Pons (tissue), 1 donor: ENCODE measurements around the gene GRIN2A.

Experiments
- DNase-seq: peaks from one replicate; pipeline ENCODE4 v3.0.0-alpha.2; 2016; ENCODE audit warnings: low spot score

The GRIN2A gene

DNA sequence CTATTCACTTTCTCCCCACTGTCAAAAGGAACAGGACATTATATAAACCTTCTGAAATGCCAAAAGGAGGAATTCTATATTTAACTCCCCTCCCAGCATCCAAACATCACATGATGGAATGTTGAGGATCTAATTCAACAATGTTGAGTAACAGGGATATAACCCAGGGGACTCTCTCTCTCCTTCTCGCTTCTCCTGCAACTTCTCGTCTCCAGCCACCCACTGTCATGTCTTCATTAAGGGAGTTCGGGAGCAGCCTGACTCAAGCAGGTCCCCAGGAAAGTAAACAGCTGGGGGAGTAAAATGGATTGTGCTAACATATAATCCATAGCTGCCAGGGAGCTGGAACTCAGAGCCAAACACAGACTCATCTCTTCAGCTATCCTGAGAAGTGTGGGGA lies 51.7 kb downstream of the GRIN2A start:
- no peak for DNase-seq

DNA sequence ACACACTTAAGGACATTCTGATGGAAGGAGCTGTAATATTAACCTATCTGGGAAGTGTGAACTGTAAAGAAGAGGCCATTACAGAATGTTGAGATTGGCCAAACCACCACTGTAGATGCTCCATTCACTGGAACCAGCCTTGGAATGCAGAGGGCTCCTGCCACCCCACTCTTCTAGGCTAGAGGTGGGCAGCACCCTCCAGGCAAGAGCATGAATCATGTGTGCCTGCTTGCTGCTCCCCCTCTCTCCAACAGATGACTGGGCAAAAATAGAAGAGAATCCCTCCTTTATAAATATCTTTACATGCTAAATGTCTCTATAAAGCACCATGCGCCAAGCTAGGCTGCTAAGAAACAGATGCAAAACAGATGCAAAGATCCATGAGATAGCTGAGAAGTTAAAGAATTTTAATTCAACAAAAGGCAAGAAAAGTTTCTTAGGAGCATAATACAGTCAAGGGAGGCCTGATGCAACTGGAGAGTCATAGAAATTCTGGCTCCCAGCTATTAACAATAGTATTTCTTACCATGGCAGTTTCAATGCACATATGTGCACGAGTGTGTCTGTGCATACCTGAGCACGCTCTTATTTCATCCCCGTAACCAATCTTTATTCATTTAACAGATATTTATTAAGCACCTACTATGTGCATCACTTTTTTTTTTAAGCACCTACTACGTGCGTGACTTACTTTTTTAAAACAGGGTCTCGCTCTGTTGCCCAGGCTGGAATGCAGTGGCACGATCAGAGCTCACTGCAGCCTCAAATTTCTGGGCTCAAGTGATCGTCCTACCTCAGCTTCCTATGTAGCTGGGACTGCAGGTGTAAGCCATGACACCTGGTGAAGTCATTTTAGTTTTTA lies 53.6 kb downstream of the GRIN2A start:
- DNase-seq = no peak

DNA sequence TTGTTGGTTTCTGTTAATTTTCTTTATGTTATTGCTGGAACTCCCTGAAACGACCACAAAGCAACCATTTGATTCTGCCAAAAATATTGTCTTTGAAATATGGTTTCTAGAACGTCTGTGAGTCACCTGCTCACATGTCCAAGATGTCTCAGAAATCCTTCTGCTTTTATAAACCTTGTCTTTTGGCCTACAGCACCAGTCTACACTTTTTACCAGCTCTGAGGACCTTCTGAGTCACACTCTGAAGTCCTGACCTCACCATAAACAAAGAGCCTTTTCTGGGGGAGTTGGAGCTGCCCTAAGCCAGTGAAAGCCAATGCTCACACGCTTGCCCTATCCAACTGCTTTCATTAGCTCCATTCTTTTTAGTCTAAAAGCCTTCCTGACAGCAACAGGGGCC lies 55.5 kb downstream of the GRIN2A start:
- peak; percentile 88 for DNase-seq

DNA sequence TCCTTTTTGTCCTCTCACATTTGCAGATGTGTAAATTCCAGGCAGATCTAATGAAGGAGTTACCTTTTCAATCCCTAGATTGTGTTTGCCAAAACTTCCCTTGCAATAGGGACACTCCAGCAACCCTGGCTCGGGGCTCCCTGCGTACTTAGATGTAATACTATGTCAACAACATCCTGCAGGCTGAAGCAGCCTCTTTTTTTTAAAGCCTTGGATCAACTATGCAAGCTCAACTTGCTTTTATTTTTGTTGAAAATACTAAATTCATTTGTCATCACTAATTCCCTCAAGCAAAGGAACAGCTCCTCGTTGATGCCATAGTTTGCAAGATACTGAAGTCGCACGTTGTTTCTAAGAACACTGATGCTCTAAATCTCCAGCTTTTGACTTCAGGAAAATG lies 59.1 kb downstream of the GRIN2A start:
- no peak for DNase-seq

DNA sequence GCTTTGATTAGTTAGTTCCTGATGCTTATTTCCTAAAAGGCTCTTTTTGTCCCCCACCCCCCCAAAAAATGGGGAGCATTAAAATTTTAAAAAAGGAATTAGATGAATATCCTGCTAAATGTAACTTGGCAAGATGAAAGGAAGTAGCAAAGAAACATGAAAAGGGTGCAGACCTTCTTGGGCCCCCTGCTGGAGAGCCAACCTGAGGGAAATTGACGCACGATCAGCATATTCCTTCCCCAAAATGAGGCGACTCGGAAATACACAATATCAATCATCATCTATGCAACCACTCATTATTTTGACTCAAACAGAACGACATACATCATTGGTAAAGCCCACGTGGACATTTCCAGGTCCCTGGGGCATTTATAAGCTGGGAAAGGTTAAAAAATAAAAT lies 59.7 kb downstream of the GRIN2A start:
- no peak for DNase-seq

DNA sequence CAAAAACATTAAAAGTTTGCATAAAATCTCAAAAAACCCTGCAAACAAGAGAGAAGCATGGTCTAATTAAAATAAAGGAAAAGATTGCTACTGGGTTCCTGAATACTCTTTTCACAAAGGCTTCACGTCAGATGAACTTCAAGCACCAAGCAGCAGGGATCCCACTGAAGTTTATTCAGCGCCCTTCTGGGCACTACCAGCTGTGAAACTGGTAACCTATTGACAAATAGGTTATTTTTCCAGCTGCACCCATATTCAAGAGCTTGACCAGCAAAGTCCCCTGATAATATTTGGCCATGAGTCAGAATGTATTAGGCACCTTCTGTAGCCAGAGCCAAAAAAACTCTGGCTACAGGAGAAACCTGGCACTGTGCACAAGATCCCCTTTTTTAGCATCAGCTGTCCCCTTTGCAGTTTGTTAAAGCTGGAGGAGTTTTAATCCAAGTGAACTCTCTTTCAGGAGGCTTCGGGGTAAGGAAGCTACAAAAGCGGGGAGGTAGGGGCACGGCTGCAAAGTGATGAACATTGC lies 60.3 kb downstream of the GRIN2A start:
- DNase-seq = no peak

DNA sequence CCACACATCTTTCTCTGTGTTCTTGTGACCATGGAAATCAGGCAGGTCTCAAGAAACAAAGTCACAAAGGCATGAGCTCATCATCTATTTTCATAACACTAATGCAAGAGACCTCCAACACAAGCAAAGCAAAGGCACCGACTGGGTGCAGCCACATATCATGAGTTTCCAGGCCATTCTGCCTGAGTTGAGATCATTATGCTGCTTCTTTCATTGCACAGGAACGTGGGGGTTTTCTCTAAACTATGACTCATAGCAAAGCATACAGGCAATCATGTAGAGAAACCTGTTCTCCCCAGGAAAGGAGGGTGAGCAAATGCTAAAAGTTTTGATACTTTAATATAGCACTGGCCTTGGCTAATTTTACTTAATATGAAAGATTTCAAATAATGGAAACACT lies 60.7 kb downstream of the GRIN2A start:
- DNase-seq = no peak

DNA sequence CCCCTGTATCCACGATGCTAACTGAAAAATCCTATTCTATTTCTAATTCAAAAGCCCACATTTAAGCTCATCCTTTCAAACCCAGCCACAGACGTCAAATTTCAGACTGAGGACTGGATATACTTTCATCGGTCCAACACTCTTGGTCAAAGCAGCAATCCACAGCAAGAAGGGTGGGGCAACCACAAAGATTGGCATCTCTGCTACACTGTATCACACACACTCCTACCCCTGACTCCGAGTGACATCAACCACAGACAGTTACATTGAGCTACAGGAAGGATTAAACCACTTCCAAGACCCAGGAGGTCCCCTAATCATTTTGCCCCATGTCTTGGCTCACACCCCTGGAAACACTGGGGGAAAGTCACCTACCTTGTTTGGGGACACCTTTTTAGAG lies 61.3 kb downstream of the GRIN2A start:
- no peak for DNase-seq

DNA sequence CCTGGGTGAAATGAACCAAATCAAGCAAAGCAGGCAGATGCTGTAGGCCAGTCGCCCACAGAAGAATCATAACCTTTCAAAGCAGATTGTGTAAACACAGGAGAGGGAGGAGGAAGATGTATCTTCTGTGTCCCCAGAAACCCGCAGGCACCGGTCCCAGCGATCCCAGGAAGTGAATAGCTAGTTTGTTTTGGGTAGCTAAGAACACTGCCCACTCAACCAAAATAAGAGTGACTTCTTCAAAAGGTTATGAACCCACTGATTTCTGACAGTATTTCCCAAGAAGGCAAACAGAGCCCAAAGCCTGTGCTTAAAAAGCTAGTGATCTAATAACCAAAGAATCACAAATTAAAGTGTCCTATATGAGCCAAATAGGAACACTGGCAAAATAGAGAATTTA lies 67.8 kb downstream of the GRIN2A start:
- DNase-seq = no peak

DNA sequence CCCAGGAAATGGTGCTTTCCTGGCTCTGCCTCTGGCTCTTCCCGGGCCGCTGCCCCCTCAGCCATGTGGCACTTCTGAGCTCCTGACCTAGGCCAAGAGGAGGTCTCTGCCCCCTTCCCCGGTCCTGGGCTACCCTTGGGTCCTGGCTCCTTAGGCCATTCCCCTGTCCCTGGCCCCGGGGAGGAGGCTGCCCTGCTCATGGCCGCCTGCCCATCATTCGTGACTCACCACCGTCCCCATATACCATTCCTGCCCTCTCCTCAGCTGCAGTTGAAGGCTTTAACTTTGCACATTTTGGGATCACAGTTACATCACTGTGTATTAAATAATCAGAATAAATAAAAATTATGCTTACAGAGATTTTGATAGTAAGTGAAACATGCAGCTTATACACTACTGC lies 69.0 kb downstream of the GRIN2A start:
- no peak for DNase-seq

DNA sequence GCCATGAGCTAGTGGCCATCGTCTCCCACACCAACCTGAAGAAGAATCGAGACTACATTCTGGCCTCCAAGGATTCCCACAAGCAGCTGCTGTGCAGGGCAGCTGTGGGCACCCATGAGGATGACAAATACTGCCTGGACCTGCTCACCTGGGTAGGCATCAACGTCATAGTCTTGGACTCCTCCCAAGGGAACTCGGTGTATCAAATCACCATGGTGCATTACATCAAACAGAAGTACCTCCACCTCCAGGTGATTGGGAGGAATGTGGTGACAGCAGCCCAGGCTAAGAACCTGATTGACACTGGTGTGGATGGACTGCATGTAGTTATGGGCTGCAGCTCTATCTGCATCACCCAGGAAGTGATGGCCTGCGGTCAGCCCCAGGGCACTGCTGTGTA lies 70.2 kb downstream of the GRIN2A start:
- DNase-seq = no peak

DNA sequence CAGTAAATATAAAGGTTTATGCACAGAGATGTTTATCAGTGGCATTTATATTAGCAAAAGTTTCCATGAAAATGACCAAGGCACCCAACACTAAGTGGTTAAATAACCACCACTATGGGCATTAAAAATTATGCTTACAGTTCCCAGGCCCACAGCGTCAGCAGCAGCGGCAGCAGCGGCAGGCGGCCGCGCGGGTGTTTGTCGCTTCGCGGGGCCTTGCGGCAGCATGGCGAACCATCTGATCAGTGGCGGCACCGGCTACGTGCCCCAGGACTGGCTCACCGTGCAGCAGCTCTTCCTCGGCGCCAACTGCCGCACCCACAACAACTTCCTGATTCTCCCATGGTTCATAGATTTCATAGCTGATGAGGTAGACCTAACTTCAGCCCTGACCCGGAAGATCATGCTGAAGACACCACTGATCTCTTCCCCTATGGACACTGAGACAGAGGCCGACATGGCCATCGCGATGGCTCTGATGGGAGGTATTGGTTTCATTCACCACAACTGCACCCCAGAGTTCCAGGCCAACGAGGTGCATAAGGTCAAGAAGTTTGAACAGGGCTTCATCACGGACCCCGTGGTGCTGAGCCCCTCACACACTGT lies 71.0 kb downstream of the GRIN2A start:
- DNase-seq = no peak

DNA sequence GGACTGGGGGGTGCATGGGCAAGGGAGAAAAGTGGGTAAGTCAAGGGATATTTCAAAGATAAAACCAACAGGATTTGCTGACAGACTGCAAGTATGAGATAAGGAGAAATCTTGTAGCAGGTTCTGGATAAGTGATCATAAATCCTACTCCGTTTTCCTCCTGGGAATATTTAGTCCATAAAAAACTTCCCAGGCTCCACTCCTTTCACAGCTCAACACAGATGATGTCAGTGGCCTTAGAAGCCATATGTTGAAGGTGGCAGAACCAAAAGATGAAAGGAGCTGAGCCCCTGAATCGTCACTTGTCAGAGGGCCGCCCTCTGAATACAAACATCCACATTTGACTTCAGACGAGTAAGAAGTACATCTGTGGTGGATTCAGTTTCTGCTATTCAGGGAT lies 71.7 kb downstream of the GRIN2A start:
- no peak for DNase-seq

DNA sequence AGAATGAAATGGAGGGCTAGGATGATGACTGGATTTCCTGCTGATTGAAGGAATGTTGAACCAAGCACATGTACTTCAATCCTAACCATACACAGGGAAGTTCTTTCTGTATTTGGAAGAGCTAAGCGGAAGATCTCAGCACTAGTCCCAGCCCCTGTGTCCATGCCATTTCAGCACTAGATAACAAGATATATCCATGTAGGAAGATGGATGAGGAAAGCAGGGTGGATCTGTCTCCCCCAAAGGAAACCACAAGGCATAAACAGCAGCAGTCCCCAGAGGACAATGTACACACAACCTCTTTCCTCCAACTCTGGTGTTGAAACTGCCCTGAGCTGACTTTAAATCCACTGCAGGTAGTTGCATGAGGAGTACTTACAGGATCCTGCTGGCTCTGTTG lies 75.1 kb downstream of the GRIN2A start:
- DNase-seq = no peak

DNA sequence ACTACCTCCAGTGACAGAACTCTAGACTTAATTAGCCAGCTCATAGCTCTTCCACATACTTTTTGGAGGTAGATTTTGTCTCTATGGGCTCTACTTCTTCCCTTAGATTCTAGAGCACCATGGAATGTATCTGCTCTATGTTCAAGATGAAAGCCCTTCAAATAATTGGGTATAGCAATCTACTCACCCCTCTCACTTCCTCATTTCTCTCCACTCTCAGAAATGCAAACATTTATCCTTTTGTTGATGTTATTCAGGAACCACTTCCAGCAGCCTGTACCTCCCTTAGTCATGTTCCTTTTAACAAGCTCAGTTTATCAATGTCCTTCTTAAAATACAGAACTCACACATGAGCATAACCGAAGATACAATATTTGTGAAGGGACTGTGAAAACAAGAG lies 78.5 kb downstream of the GRIN2A start:
- no peak for DNase-seq

DNA sequence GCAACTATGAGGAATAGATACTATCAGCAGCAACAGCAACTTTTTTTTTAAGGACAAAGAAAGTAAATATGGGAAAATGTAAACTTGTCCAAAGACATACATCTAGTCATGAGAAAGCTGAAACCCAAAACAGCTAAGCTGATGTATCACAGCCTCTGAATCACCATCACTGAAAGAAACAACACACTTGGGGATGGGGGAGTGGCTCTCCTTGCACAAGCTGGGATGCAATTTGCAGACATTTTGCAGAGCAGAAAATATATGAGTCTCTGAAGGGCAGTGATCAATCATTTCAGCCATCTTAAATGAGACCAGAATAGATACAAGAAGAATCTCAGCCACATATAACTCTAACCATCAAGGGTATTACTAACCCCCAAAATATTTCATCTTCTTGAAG lies 79.1 kb downstream of the GRIN2A start:
- DNase-seq = no peak

DNA sequence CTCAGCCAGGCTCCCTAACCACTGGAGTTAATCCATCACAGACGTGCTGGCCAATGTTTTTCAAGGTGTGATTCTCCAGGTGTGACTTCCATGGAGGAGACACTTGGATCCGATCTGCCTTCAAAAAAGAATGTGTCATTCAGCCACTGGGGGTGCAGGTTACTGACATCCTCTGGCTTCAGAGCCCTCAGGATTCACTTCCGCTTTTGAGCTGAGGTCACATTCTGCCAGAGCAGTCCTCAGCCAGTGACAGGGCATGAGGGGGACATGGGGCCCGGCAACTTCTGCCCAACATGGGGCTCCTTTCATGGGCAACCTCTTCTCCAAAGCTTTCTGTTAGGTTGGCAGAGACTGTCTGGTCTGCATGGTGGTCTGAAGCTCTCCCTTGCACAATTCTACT lies 81.4 kb downstream of the GRIN2A start:
- DNase-seq = no peak

DNA sequence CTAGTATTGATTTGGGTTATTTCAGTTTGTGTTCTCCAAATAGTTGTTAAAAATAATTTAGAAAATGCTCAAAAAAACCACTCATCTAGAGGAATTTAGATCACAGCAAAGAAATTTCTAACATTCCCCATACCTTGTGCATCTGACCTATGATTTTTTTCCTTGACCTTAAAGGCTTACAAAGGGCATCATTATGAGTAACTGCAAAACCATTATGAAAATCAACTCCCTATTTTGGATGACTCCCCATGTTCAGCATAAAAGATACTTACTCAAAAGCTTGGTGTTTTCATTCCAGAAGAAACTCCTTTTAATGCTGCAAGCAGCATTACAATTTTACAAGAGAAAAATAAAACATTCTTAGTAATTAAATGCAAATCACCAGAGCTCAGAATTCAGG lies 83.2 kb downstream of the GRIN2A start:
- no peak for DNase-seq

DNA sequence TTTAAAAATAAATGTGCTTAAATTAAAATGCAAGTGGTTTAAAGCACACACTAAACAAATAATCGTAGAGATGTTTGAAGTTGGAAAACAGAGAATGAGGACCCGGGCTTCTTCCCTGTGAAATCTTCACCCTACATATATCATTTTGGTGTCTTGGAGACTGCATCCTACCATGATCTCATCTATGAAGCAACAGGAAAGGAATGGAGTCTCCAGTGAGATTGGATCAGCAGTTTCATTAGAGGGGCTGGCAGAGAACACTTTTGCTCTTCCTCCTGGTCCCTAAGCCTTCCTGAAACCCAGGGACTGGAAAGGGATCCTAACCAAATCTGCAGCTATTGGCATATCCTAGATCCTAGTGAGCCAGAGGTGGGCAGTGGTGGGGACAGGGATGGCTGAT lies 85.0 kb downstream of the GRIN2A start:
- DNase-seq = no peak

DNA sequence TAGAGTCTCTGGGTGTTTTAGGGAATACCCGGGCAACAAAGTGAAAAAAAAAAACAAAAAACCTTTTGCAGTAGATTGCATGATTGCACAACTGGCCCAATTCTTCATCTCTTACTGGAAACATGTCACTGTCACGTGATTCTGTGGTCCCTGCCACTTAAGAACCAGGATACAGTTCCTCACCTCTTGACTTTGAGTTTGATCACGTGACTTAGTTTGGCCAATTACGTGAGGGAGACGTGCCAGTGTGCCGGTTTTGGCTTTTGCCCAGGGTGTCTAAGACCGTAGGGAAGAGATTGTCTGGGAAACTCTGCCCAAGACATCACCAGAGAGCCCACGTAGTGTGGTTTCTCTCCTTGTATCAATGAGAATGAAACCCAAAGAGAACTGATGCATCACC lies 88.7 kb downstream of the GRIN2A start:
- no peak for DNase-seq

DNA sequence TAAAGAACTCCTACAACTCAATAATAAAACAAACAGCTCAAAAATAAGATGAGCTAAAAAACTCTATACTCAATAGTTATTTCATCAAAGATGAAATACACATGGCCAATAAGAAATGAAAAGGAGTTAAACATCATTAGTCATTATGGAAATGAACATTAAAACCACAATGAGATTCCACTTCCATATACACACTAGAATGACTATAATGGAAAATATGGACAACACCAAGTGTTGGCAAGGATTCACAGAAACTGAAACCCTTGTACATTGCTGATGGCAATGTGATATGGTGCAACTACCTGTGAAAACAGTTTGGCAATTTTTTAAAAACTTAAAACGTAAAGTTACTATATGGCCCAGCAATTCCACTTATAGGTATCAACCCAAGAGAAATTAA lies 91.4 kb downstream of the GRIN2A start:
- DNase-seq = no peak

DNA sequence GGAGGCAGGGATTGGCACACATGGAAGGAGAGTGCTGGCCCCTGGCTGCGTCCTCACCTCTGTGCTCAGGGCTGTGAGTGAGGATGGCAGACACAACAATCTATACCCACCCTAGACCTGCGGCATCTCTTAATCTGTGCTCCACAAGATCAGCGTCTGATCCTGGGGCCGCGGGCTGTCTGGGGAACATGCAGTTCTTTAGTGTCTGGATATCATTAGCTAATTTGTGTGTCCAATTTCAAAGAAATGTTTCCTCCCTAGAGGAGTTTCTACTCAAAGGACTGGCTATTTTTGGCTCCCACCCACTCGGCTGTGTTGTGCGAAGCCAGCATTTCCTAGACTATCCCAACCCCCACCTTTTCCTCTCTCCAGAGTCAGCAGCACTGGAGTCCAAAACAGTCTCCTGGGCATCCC lies 93.8 kb downstream of the GRIN2A start:
- no peak for DNase-seq

DNA sequence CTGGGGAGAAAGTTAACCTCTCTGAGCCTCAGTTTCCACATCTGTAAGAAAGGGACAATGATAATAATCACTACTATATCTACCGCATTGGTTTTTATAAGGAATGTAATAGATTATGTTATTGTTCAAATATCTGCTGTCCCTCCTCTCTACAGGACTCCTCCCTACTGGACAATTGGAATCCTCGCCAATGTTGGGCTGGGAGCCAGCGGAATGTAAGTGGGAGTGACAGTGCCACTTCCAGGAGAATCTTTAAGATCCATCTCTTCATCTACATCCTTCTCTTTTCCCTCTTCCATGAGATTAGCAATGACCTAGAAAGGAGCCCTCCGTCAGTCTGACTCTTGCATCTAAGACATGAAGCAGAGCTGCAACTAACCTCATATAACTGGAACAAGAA lies 95.1 kb downstream of the GRIN2A start:
- no peak for DNase-seq

DNA sequence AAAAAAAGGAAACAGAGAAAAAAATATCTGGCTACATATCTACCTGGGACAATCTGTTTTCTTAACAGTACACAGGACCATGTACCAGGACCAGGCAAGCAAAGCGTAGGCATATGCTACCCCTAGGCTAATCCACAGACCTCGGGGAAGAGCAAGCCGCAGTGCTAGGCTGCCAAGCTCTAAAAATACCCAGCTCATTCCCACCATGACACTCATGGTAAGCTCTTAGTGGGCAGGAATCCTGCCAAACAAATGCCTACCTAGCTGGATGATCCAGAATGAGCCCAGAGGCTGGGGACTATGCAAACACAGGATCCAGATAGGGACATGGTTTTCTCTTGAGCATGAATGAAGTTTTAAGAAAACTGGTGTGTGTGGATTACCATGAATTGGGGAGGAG lies 95.6 kb downstream of the GRIN2A start:
- no peak for DNase-seq
